Esophagus muscularis mucosa (tissue), 4 donors: ENCODE measurements around the gene PLEKHA8. TPM values are rescaled to one million over a fixed set of nuclear protein-coding genes. Genes with fewer than 3 reads are reported as not detected.
"Not testable (repeated sequence)": the region's sequence is repeated elsewhere in the genome, so short reads cannot be mapped to it uniquely, and the experiment has no call there.

Source experiments
- DNase-seq: peaks from one replicate; pipeline ENCODE4 v3.0.0-alpha.2; 2017; ENCODE audit errors: extremely low spot score
- H3K27ac ChIP-seq, 4 donors: fragments of 200-600 bp; sonication (generic); replicated peaks in 1 of 4; 1 replicate in 3 of 4; 2 replicates in 1 of 4; pipeline ENCODE4 v1.5.1; 2016 to 2019; ENCODE audit warnings: mild to moderate bottlenecking in 1 of 4
- H3K27me3 ChIP-seq, 4 donors: fragments of 200-600 bp; sonication (generic); one replicate each; pipeline versions ENCODE4 v1.5.1 to v1.6.0; 2016 to 2019
- H3K36me3 ChIP-seq, 4 donors: fragments of 200-600 bp; sonication (generic); one replicate each; pipeline ENCODE4 v1.5.1; 2016 to 2019
- H3K4me1 ChIP-seq, 4 donors: fragments of 200-600 bp; sonication (generic); one replicate each; pipeline ENCODE4 v1.5.1; 2016 to 2019
- H3K4me3 ChIP-seq, 4 donors: fragments of 200-600 bp; sonication (generic); 1 replicate in 2 of 4; 2 replicates in 2 of 4; pipeline ENCODE4 v1.5.1; 2016 to 2019; ENCODE audit warnings: mild to moderate bottlenecking in 4 of 4, moderate library complexity in 1 of 4
- H3K9me3 ChIP-seq, 4 donors: fragments of 200-600 bp; sonication (generic); 1 replicate in 3 of 4; 2 replicates in 1 of 4; pipeline ENCODE4 v1.5.1; 2016 to 2019
- CTCF ChIP-seq, 3 experiments: fragments of 200-600 bp in 2 of 3; fragments of 450-650 bp in 1 of 3; sonication (generic) in 2 of 3; IDR thresholded peaks; one replicate each; pipeline ENCODE4 v1.5.1; 2017 to 2019; ENCODE audit warnings: antibody characterized with exemption in 3 of 3, mild to moderate bottlenecking in 2 of 3, moderate library complexity in 1 of 3
- EP300 ChIP-seq: sonication (generic); formaldehyde crosslinking; IDR thresholded peaks from one replicate; pipeline ENCODE4 v1.6.1; 2017; ENCODE audit warnings: antibody characterized with exemption
- POLR2A ChIP-seq: fragments of 450-650 bp; IDR thresholded peaks from one replicate; pipeline ENCODE4 v1.6.1; 2017; ENCODE audit warnings: antibody characterized with exemption, moderate library complexity, mild to moderate bottlenecking, low read depth
- POLR2AphosphoS5 ChIP-seq, 2 donors: sonication (generic); formaldehyde crosslinking; IDR thresholded peaks; one replicate each; pipeline ENCODE4 v1.6.1; 2017; ENCODE audit warnings: antibody characterized with exemption in 2 of 2
- WGBS: methylation state at CpG from one replicate; pipeline ENCODE4 v1.1.5; 2018; 5-methylcytosine and 5-hydroxymethylcytosine counted together
- intact Hi-C: fragments of 100-400 bp; cut with DNase I; formaldehyde crosslinking; loops from one replicate; pipeline ENCODE4 v1.15.1; 2023
- total RNA-seq, 4 donors: library from RNA; depleted of rRNA; stranded (reverse); fragments of >200 nt; gene quantifications; one replicate each; pipeline versions ENCODE4 v1.1.0 to v1.2.1, GENCODE V29; 2016

The PLEKHA8 gene
- total RNA-seq, 4 donors from 2014 or later, result 6.6 to 11.9 (median 10.2) TPM

- no peaks in the 10 kb centered on the region for H3K27me3 ChIP-seq
- H3K4me3 ChIP-seq, result no peak overlapping the region
- no peak for DNase-seq
- H3K27ac ChIP-seq, result no peak overlapping the region
- no peaks in the 10 kb centered on the region for H3K9me3 ChIP-seq
- intact Hi-C loops, result no loop called here
- no peak for TF ChIP-seq CTCF (IDR thresholded peaks at IDR 0.05)
- TF ChIP-seq EP300, result no peak
- no peak for TF ChIP-seq POLR2AphosphoS5 (IDR thresholded peaks at IDR 0.05)
- TF ChIP-seq POLR2A, result no peak
- H3K36me3 ChIP-seq, result peaks cover 0 to 9% (median 0%) of the 10 kb centered on the region in 4 donors
- peaks cover 0 to 6% (median 0%) of the 10 kb centered on the region in 4 donors for H3K4me1 ChIP-seq
Measured at GRCh38 chr7:30088362-30088761, 60.1 kb downstream of the PLEKHA8 start.

GRCh38 chr7:30090111-30090510, 61.9 kb downstream of the PLEKHA8 start:
- Histone ChIP-seq H3K9me3 (no peaks in the 10 kb centered on the region), H3K27ac (no peak overlapping the region), H3K4me1 (peaks cover 0 to 6% (median 0%) of the 10 kb centered on the region in 4 donors), H3K27me3 (no peaks in the 10 kb centered on the region), H3K4me3 (no peak overlapping the region), H3K36me3 (peaks cover 0 to 9% (median 0%) of the 10 kb centered on the region in 4 donors)
- intact Hi-C loops, result no loop called here
- DNase-seq, result no peak
- 76% methylated on average over 3 of the region's 3 CpGs for WGBS
- TF ChIP-seq CTCF (IDR thresholded peaks at IDR 0.05) (no peak), EP300 (no peak), POLR2A (no peak), POLR2AphosphoS5 (IDR thresholded peaks at IDR 0.05) (no peak)

- intact Hi-C loops, result no loop called here
- Histone ChIP-seq H3K27me3 (no peaks in the 10 kb centered on the region), H3K4me3 (no peak overlapping the region), H3K9me3 (no peaks in the 10 kb centered on the region), H3K27ac (peak overlapping the region in 2 of 4 donors; percentile 11 to 36), H3K36me3 (peaks cover 0 to 5% (median 0%) of the 10 kb centered on the region in 4 donors), H3K4me1 (peaks cover 0 to 6% (median 0%) of the 10 kb centered on the region in 4 donors)
- no peak for DNase-seq
- no peak for TF ChIP-seq CTCF (IDR thresholded peaks at IDR 0.05)
- peak in 1 of 2 donors; percentile 19 for TF ChIP-seq POLR2AphosphoS5 (IDR thresholded peaks at IDR 0.05)
- 40% methylated on average over 2 of the region's 2 CpGs for WGBS
Measured at GRCh38 chr7:30091491-30091912, 63.3 kb downstream of the PLEKHA8 start.

- Histone ChIP-seq H3K36me3 (peaks cover 0 to 5% (median 0%) of the 10 kb centered on the region in 4 donors), H3K4me1 (peaks cover 0 to 6% (median 0%) of the 10 kb centered on the region in 4 donors), H3K9me3 (no peaks in the 10 kb centered on the region), H3K4me3 (no peak overlapping the region), H3K27ac (peak overlapping the region in 2 of 4 donors; percentile 11 to 36), H3K27me3 (no peaks in the 10 kb centered on the region)
- intact Hi-C loops, result no loop called here
- TF ChIP-seq POLR2AphosphoS5 (IDR thresholded peaks at IDR 0.05) (no peak), CTCF (IDR thresholded peaks at IDR 0.05) (no peak), POLR2A (no peak), EP300 (no peak)
- 82% methylated on average over 5 of the region's 5 CpGs for WGBS
- no peak for DNase-seq
Measured at GRCh38 chr7:30091987-30092386, 63.8 kb downstream of the PLEKHA8 start.

- H3K27ac ChIP-seq, result no peak overlapping the region
- no peak overlapping the region for H3K4me3 ChIP-seq
- no peaks in the 10 kb centered on the region for H3K27me3 ChIP-seq
- 80% methylated on average over 5 of the region's 5 CpGs for WGBS
- no peak for DNase-seq
- TF ChIP-seq POLR2A (no peak), POLR2AphosphoS5 (IDR thresholded peaks at IDR 0.05) (peak; percentile 14 to 32)
- H3K9me3 ChIP-seq, result no peaks in the 10 kb centered on the region
- H3K4me1 ChIP-seq, result peaks cover 0 to 6% (median 0%) of the 10 kb centered on the region in 4 donors
- H3K36me3 ChIP-seq, result no peaks in the 10 kb centered on the region
- intact Hi-C loops, result no loop called here
Measured at GRCh38 chr7:30093420-30093952, 65.3 kb downstream of the PLEKHA8 start.

- H3K4me3 ChIP-seq, H3K27me3 ChIP-seq, DNase-seq, H3K9me3 ChIP-seq, H3K4me1 ChIP-seq, intact Hi-C loops, H3K27ac ChIP-seq, H3K36me3 ChIP-seq: not testable (repeated sequence)
- 97% methylated on average over 17 of the region's 21 CpGs for WGBS
Measured at GRCh38 chr7:30098599-30098998, 70.4 kb downstream of the PLEKHA8 start.
